H1 (cell line): Measurements from ENCODE around the gene MAP4K4.

Experiments used
- CEBPB ChIP-seq: IDR thresholded peaks from 2 replicates; pipeline ENCODE4 v1.6.1; 2012; ENCODE audit warnings: low read depth, low read length
- CTCF ChIP-seq, 3 experiments: IDR thresholded peaks; 1 replicate in 2 of 3; 2 replicates in 1 of 3; pipeline versions ENCODE4 v1.5.1 to v1.6.1; 2011; ENCODE audit warnings: low read length in 3 of 3, mild to moderate bottlenecking in 3 of 3, inconsistent platforms in 2 of 3, low read depth in 1 of 3, moderate library complexity in 1 of 3; ENCODE audit not compliant: insufficient read depth in 1 of 3; ENCODE audit errors: control extremely low read depth in 1 of 3
- EZH2 ChIP-seq: fragments of 200-600 bp; sonication (generic); IDR thresholded peaks from 2 replicates; pipeline ENCODE4 v1.7.1; 2012; ENCODE audit warnings: low read depth, mild to moderate bottlenecking, moderate library complexity, low read length, inconsistent platforms; ENCODE audit not compliant: severe bottlenecking
- JUND ChIP-seq: IDR thresholded peaks from 2 replicates; pipeline ENCODE4 v1.6.1; 2011; ENCODE audit warnings: mild to moderate bottlenecking, improper control_type of control experiment, low read length
- KDM4A ChIP-seq: IDR thresholded peaks from one replicate; pipeline ENCODE4 v1.7.1; 2012; ENCODE audit warnings: low read depth, mild to moderate bottlenecking, moderate library complexity, low read length, inconsistent platforms; ENCODE audit not compliant: severe bottlenecking
- KDM5A ChIP-seq: fragments of 200-600 bp; IDR thresholded peaks from 2 replicates; pipeline ENCODE4 v1.7.1; 2012; ENCODE audit warnings: mild to moderate bottlenecking, low read length, inconsistent platforms, mixed read lengths
- POLR2A ChIP-seq, 2 experiments: IDR thresholded peaks; 1 replicate in 1 of 2; 2 replicates in 1 of 2; pipeline ENCODE4 v1.6.1; 2011; ENCODE audit warnings: low read depth in 2 of 2, low read length in 2 of 2, mild to moderate bottlenecking in 2 of 2; ENCODE audit errors: control extremely low read depth in 1 of 2
- POLR2AphosphoS5 ChIP-seq: IDR thresholded peaks from 2 replicates; pipeline ENCODE4 v1.6.1; 2011; ENCODE audit warnings: low read depth, low read length
- POU5F1 ChIP-seq: IDR thresholded peaks from 2 replicates; pipeline ENCODE4 v1.6.1; 2011; ENCODE audit warnings: low read depth, mild to moderate bottlenecking, low read length, moderate library complexity
- RBBP5 ChIP-seq: IDR thresholded peaks from 2 replicates; pipeline ENCODE4 v1.7.1; 2012; ENCODE audit warnings: low read depth, mild to moderate bottlenecking, inconsistent platforms, low read length, moderate library complexity, borderline replicate concordance
- TAF1 ChIP-seq: IDR thresholded peaks from 2 replicates; pipeline ENCODE4 v1.6.1; 2011; ENCODE audit warnings: mild to moderate bottlenecking, low read depth, low read length
- TEAD4 ChIP-seq: IDR thresholded peaks from 2 replicates; pipeline ENCODE4 v1.6.1; 2012; ENCODE audit warnings: low read depth, low read length, inconsistent platforms, mixed read lengths

GRCh38 chr2:101699755-101700461 lies 2.4 kb downstream of the MAP4K4 start:
- TF ChIP-seq CTCF (IDR thresholded peaks at IDR 0.05; ENCODE audit: control extremely low read depth in 1 of 3, insufficient read depth in 1 of 3, low read depth in 1 of 3, low read length in 3 of 3) (no peak), EZH2 (no peak), KDM4A (no peak), POLR2A (IDR thresholded peaks at IDR 0.05; ENCODE audit: control extremely low read depth in 1 of 2, low read depth in 2 of 2, low read length in 2 of 2) (no peak), CEBPB (no peak), JUND (no peak), POLR2AphosphoS5 (no peak), KDM5A (no peak), TAF1 (no peak), POU5F1 (no peak), RBBP5 (no peak), TEAD4 (no peak)
